D721Med (cell line): ENCODE results near the gene FIGLA.

Source experiments
- DNase-seq: peaks from one replicate; pipeline ENCODE4 v3.0.0; 2011; ENCODE audit warnings: low spot score; ENCODE audit not compliant: insufficient read length
- FAIRE-seq: peaks from 2 replicates; lab custom pipeline; 2011; peaks lifted over from hg19 to GRCh38; lab: Jason Lieb, UNC
- TF ChIP-seq, protein P1 (sequence below): IDR thresholded peaks from 2 replicates; pipeline ENCODE4 v1.5.1; 2012; ENCODE audit warnings: mild to moderate bottlenecking, control low read depth; ENCODE audit not compliant: insufficient read depth; ENCODE audit errors: missing control alignments

Gene FIGLA

DNA sequence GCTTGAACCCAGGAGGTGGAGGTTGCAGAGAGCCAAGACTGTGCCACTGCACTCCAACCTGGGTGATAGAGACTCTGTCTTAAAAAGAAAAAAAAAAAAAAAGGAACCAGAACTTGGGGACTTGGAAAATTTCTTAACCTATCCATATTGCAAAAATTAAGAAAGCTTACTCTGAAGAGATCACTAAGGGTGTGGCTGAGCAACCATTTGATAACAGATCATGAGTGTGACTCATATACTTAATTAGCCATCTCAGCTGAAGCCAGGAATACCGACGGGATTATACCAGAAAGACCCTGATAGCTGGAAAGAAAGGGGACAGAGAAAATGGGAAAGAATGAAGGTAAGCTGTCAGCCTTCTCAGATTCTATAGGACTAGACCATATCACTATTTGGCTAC is 15.3 kb downstream of the FIGLA start:
- FAIRE-seq: no peak
- TF ChIP-seq, protein P1, sequence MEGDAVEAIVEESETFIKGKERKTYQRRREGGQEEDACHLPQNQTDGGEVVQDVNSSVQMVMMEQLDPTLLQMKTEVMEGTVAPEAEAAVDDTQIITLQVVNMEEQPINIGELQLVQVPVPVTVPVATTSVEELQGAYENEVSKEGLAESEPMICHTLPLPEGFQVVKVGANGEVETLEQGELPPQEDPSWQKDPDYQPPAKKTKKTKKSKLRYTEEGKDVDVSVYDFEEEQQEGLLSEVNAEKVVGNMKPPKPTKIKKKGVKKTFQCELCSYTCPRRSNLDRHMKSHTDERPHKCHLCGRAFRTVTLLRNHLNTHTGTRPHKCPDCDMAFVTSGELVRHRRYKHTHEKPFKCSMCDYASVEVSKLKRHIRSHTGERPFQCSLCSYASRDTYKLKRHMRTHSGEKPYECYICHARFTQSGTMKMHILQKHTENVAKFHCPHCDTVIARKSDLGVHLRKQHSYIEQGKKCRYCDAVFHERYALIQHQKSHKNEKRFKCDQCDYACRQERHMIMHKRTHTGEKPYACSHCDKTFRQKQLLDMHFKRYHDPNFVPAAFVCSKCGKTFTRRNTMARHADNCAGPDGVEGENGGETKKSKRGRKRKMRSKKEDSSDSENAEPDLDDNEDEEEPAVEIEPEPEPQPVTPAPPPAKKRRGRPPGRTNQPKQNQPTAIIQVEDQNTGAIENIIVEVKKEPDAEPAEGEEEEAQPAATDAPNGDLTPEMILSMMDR: no peak
- DNase-seq: no peak

DNA sequence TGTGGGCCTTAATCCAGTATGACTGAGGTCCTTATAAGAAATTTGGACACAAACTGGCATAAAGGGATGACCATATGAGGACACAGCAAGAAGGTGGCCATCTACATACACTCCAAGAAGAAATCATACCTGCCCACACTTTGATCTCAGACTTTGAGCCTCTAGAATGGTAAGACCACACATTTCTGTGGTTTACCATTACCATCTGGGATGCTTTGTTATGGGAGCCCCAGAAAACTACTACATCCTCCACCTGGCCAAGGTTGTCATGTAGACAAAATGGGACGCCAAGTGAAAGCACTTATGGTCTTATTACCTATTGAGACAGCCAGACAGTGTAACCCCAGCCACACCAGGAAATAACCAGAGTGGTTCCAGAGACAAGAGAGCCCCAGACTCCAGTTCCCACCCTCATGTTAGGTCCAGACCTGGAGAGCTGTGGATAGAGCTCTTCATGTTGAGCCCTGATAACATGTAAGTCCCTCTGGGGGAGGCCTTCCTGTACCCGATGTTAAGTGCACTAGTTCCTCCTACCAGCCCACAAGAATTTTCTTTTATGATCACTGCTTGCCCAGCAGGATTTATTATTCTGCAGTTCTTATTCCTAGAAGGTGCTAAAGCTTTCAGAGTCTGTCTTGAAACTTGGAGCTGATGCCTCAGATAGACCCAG is 17.8 kb downstream of the FIGLA start:
- FAIRE-seq (no peak), DNase-seq (no peak)
- TF ChIP-seq, protein P1: no peak

DNA sequence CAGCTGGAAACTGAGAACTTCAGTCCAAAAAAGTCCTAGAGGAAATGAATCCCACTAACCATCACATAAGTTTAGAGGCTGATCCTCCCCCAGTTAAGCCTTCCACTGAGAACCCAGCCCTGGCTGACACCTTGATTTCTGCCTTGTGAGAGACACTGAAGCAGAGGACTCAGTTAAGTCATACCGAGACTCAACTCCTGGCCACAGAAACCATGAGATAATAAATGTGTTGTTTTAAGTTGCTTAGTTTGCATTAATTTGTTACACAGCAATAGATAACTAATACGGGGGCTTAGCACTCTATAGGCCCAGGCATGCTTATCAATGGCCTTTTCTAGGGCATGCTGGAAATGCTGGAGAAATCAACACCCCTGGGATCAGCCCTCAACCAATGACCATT is 19.0 kb downstream of the FIGLA start:
- FAIRE-seq: no peak
- TF ChIP-seq, protein P1: no peak
- no peak for DNase-seq

DNA sequence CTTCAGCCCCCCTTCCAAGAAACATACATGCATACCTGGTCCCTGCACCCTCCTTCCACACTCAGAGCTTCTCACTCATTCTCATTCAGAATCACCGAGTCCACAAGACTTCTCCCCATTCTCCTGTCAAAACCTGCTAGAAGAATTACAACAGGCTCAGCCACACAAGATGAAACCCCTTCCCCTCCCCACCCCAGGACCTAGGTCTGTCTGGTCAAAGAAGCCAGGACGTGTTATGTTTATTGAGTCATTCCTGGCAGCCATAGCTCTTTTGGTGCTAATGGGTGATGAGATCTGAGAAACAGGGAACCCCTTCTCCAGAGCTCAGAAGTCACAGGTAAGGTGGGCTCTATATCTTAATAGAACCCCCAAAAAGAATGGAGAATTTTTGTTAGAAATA is 21.0 kb downstream of the FIGLA start:
- FAIRE-seq (no peak), DNase-seq (no peak)
- TF ChIP-seq, protein P1: no peak

DNA sequence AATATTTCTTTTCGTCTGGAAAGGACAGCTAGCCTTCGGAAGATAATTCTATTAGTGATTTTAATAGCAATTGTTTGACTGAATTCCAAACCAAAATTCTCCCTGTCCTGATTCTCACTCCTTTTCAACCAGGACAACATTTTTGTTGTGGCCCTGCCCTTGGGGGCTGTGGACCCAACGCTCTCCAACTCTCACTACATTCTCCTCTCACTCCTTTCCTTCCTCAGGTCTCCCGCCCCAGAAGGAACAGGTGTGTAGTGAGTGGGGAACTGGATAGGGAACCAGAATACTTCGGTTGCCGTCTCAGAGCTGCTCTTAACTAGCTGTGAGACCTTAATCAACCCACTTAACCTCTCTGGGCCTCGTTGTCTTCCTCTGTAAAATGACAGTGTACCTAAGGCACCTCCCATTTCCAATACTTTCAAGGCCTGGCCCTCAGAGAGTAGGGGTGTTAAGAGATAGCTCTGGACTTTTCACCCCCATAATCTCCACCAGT is 21.8 kb downstream of the FIGLA start:
- TF ChIP-seq, protein P1: no peak
- DNase-seq: no peak
- no peak for FAIRE-seq

DNA sequence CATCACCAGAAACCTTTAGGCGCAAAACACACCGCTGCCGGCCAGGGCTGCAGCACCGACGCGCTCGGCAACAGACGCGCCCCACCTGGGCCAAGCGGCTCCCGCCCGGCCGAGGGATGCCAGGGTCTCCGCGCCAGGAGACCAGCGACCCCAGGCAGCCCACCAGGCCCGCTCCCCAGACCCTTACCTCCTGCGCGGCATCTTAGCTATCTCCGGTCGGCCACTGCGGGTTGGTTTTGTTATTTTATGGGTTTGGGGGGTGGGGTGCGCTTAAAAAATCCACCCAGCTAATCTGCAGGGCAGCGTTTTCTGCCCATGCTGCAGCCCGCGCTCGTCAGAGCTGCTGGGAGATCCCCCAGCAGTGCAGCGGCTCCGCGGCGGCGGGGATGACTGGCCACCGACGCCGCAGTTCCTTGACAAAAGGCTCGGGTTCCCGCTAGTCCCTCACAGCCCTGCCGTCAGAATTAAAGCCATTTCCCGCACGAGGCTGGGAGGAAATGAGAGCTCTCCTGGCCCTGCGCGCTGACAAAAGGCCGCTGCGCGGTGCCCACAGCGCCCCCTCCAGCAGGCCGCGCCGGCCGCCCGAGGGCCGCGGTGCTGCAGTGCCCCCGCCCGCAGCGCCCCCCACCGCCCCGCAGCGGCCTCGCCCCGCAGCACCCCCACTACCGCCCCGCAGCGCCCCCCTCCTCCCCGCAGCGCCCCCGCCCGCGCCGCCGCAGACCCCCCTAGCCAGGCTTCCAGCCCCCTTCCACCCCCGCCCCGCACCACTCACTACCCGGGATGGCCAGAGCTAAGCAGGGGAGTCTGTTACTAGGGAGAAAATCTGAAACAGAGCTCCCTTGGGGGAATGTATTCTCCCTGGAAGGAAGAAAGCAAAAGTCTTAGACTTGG is 22.5 kb downstream of the FIGLA start, which contains the start of gene ADD2:
TSS of gene ADD2 (minus strand) at position 502 of the 891 bp plus-strand sequence. CDS start 61,792 bp downstream, outside the sequence.
- peak; percentile 41 for DNase-seq
- TF ChIP-seq, protein P1: no peak
- no peak for FAIRE-seq
